Kidney (tissue), 14 donors: Measurements from ENCODE around the gene FAM107B. TPM values are rescaled to one million over a fixed set of nuclear protein-coding genes. Genes with fewer than 3 reads are reported as not detected.
A peak's percentile ranks its signal among the peaks of the same experiment; 100 is the strongest.

Source experiments
- DNase-seq, 5 donors: peaks; one replicate each; pipeline ENCODE4 v3.0.0-alpha.2; 2013 to 2020
- FAIRE-seq: peaks from 2 replicates; lab custom pipeline; 2012; peaks lifted over from hg19 to GRCh38; lab: Jason Lieb, UNC
- H3K27ac ChIP-seq, 2 donors: one replicate each; pipeline ENCODE4 v1.7.0; 2013; ENCODE audit warnings: low read depth in 2 of 2, low read length in 2 of 2, inconsistent platforms in 1 of 2
- H3K27me3 ChIP-seq: one replicate; pipeline ENCODE4 v1.7.1; 2013; ENCODE audit warnings: low read length, inconsistent platforms; ENCODE audit not compliant: control insufficient read depth, insufficient read depth
- H3K36me3 ChIP-seq, 3 donors: one replicate each; pipeline versions ENCODE4 v1.7.0 to v1.7.1; 2013; ENCODE audit warnings: low read length in 3 of 3, control low read depth in 1 of 3, inconsistent platforms in 1 of 3; ENCODE audit not compliant: insufficient read depth in 3 of 3, control insufficient read depth in 2 of 3
- H3K4me1 ChIP-seq, 3 donors: one replicate each; pipeline versions ENCODE4 v1.7.0 to v1.7.1; 2013; ENCODE audit warnings: low read length in 3 of 3, inconsistent platforms in 1 of 3, low read depth in 1 of 3; ENCODE audit not compliant: control insufficient read depth in 2 of 3, insufficient read depth in 2 of 3
- H3K4me3 ChIP-seq, 3 donors: one replicate each; pipeline versions ENCODE4 v1.7.0 to v1.8.1; 2013; ENCODE audit warnings: low read length in 3 of 3, control low read depth in 1 of 3, inconsistent platforms in 1 of 3
- H3K9ac ChIP-seq, 3 donors: one replicate each; pipeline versions ENCODE4 v1.7.0 to v1.7.1; 2013; ENCODE audit warnings: low read length in 3 of 3, control low read depth in 1 of 3, inconsistent platforms in 1 of 3
- H3K9me3 ChIP-seq, 3 donors: one replicate each; pipeline versions ENCODE4 v1.7.0 to v1.7.1; 2013; ENCODE audit warnings: low read length in 3 of 3, control low read depth in 1 of 3, inconsistent platforms in 1 of 3; ENCODE audit not compliant: control insufficient read depth in 2 of 3, insufficient read depth in 1 of 3
- CTCF ChIP-seq: IDR thresholded peaks from 3 replicates; pipeline ENCODE4 v1.5.1; 2012; ENCODE audit warnings: mild to moderate bottlenecking, moderate library complexity, borderline replicate concordance; ENCODE audit not compliant: insufficient read depth; ENCODE audit errors: extremely low read depth
- intact Hi-C: fragments of 100-400 bp; cut with DNase I; formaldehyde crosslinking; loops from one replicate; pipeline ENCODE4 v1.11.1; 2022
- polyA plus RNA-seq: library from polyadenylated mRNA; stranded (reverse); fragments of 350-450 nt; fragmentation: Illumina TruSeq; extraction: RNeasy Lipid Tissue Mini Kit (QIAGEN cat#74804); gene quantifications from one replicate; pipeline ENCODE4 v1.2.3, GENCODE V29; 2014; ENCODE audit warnings: low read depth, low replicate concordance; ENCODE audit not compliant: insufficient read depth
- total RNA-seq: library from RNA; stranded (reverse); fragmentation: NEBNext Ultra II Directional; extraction: Animal tissue kit (Norgen Biotek cat#: 25700); gene quantifications from one replicate; pipeline ENCODE4 v1.2.1, GENCODE V29; 2021
- donor health status: control.
- donor health status: control.
- donor health status: control.
- donor health status: control.
- donor health status: control.
- donor health status: DM: yes; HTN: yes; CAD: no.
- donor health status: Normal renal cell carcinoma (clear cell type).

Gene FAM107B
- total and polyA plus RNA-seq, 2 donors from 2014 or later = 105 to 122 TPM

GRCh38 chr10:14815681-14816080, 41.0 kb upstream of the FAM107B start:
- H3K36me3 ChIP-seq = no peaks in the 10 kb centered on the region
- no peaks in the 10 kb centered on the region for H3K4me1 ChIP-seq
- FAIRE-seq (no peak), DNase-seq (no peak)
- no peak overlapping the region for H3K4me3 ChIP-seq
- no peak for TF ChIP-seq CTCF
- no peaks in the 10 kb centered on the region for H3K27me3 ChIP-seq
- H3K27ac ChIP-seq = no peak overlapping the region
- intact Hi-C loops = no loop called here
- H3K9me3 ChIP-seq = no peaks in the 10 kb centered on the region
- no peak overlapping the region for H3K9ac ChIP-seq

GRCh38 chr10:14812271-14812670, 37.6 kb upstream of the FAM107B start:
- Histone ChIP-seq H3K9ac (no peak overlapping the region), H3K4me3 (no peak overlapping the region), H3K36me3 (no peaks in the 10 kb centered on the region), H3K27me3 (no peaks in the 10 kb centered on the region), H3K27ac (no peak overlapping the region), H3K4me1 (no peaks in the 10 kb centered on the region), H3K9me3 (no peaks in the 10 kb centered on the region)
- DNase-seq = peak in 1 of 5 donors; percentile 19
- FAIRE-seq = no peak
- no peak for TF ChIP-seq CTCF
- intact Hi-C loops = no loop called here

- DNase-seq (no peak), FAIRE-seq (no peak)
- intact Hi-C loops = no loop called here
- Histone ChIP-seq H3K4me1 (no peaks in the 10 kb centered on the region), H3K27ac (no peak overlapping the region), H3K9me3 (no peaks in the 10 kb centered on the region), H3K36me3 (no peaks in the 10 kb centered on the region), H3K27me3 (no peaks in the 10 kb centered on the region), H3K9ac (no peak overlapping the region), H3K4me3 (no peak overlapping the region)
- TF ChIP-seq CTCF = no peak
Observed at GRCh38 chr10:14810969-14811953, 36.6 kb upstream of the FAM107B start.
